ENCODE data around the gene FBN1. TPM values are rescaled to one million over a fixed set of nuclear protein-coding genes. Genes with fewer than 3 reads are reported as not detected.

FBN1 gene
- total RNA-seq, 4 donors from 2014 or later = 128 to 325 (median 215) TPM

- TF ChIP-seq CTCF (IDR thresholded peaks at IDR 0.05; ENCODE audit: low read depth) = no peak
Measured at GRCh38 chr15:48623456-48623855, 22.1 kb downstream of the FBN1 start.

- no peak for TF ChIP-seq CTCF (IDR thresholded peaks at IDR 0.05; ENCODE audit: low read depth)
Measured at GRCh38 chr15:48622237-48622636, 23.3 kb downstream of the FBN1 start.

GRCh38 chr15:48619446-48619845 lies 26.1 kb downstream of the FBN1 start:
- TF ChIP-seq CTCF (IDR thresholded peaks at IDR 0.05; ENCODE audit: low read depth) = no peak

GRCh38 chr15:48617619-48618018 lies 27.9 kb downstream of the FBN1 start:
- TF ChIP-seq CTCF (IDR thresholded peaks at IDR 0.05; ENCODE audit: low read depth) = no peak

GRCh38 chr15:48616216-48616615 lies 29.3 kb downstream of the FBN1 start:
- TF ChIP-seq CTCF (IDR thresholded peaks at IDR 0.05; ENCODE audit: low read depth) = no peak

- no peak for TF ChIP-seq CTCF (IDR thresholded peaks at IDR 0.05; ENCODE audit: low read depth)
Measured at GRCh38 chr15:48614051-48614450, 31.5 kb downstream of the FBN1 start.

- no peak for TF ChIP-seq CTCF (IDR thresholded peaks at IDR 0.05; ENCODE audit: low read depth)
Measured at GRCh38 chr15:48609486-48609885, 36.0 kb downstream of the FBN1 start.

Data from subcutaneous adipose tissue (tissue), 4 donors.